Adrenal gland (tissue), 12 donors: ENCODE results near the gene ALX3. TPM values are rescaled to one million over a fixed set of nuclear protein-coding genes. Genes with fewer than 3 reads are reported as not detected.
A peak's percentile ranks its signal among the peaks of the same experiment; 100 is the strongest.

Source experiments
- DNase-seq, 7 donors: peaks; one replicate each; pipeline ENCODE4 v3.0.0-alpha.2; 2019 to 2020
- H3K27ac ChIP-seq, 5 donors: fragments of 200-600 bp; sonication (generic) in 4 of 5; 1 replicate in 3 of 5; 2 replicates in 2 of 5; pipeline versions ENCODE4 v1.5.1 to v1.8.0; 2016 to 2020; ENCODE audit warnings: mild to moderate bottlenecking in 1 of 5
- H3K27me3 ChIP-seq: fragments of 200-600 bp; 2 replicates; pipeline ENCODE4 v1.8.0; 2021
- H3K36me3 ChIP-seq, 2 donors: fragments of 200-600 bp; replicated peaks in 1 of 2; 1 replicate in 1 of 2; 2 replicates in 1 of 2; pipeline versions ENCODE4 v1.5.1 to v1.8.0; 2018 to 2022
- H3K4me1 ChIP-seq, 2 donors: fragments of 200-600 bp; replicated peaks in 1 of 2; 1 replicate in 1 of 2; 2 replicates in 1 of 2; pipeline versions ENCODE4 v1.5.1 to v1.8.0; 2018 to 2021
- H3K4me3 ChIP-seq, 4 donors: fragments of 200-600 bp; sonication (generic) in 3 of 4; one replicate each; pipeline ENCODE4 v1.5.1; 2016 to 2018
- H3K9me3 ChIP-seq, 3 donors: fragments of 200-600 bp; sonication (generic) in 1 of 3; replicated peaks in 1 of 3; 1 replicate in 2 of 3; 2 replicates in 1 of 3; pipeline versions ENCODE4 v1.5.1 to v1.8.0; 2016 to 2021
- POLR2A ChIP-seq, 2 donors: fragments of 450-650 bp; IDR thresholded peaks; one replicate each; pipeline ENCODE4 v1.6.1; 2017; ENCODE audit warnings: antibody characterized with exemption in 2 of 2, mild to moderate bottlenecking in 2 of 2, moderate library complexity in 1 of 2
- WGBS, 4 donors: extraction: QIAGEN DNeasy Blood & Tissue Kit in 2 of 4; methylation state at CpG; one replicate each; pipeline versions ENCODE4 v1.1.5 to v1.1.7; 2013 to 2017; 5-methylcytosine and 5-hydroxymethylcytosine counted together
- intact Hi-C, 2 donors: fragments of 100-400 bp; cut with DNase I; formaldehyde crosslinking; loops; one replicate each; pipeline versions ENCODE4 v1.14.1 to v1.15.0; 2022 to 2023
- polyA plus RNA-seq, 3 donors: library from polyadenylated mRNA; stranded (reverse); fragments of 200-250 nt in 2 of 3; fragments of 350-450 nt in 1 of 3; fragmentation: Illumina TruSeq in 1 of 3; extraction: RNeasy Lipid Tissue Mini Kit (QIAGEN cat#74804) in 1 of 3; gene quantifications; one replicate each; pipeline ENCODE4 v1.2.3, GENCODE V29; 2013 to 2014
- total RNA-seq, 9 donors: library from RNA; depleted of rRNA in 4 of 9; stranded (reverse); fragments of >200 nt in 4 of 9; fragments of 120-200 nt in 1 of 9; fragmentation: NEBNext Ultra II Directional in 1 of 9; extraction: Animal tissue kit (Norgen Biotek cat#: 25700) in 1 of 9; gene quantifications; one replicate each; pipeline versions ENCODE4 v1.1.0 to v1.2.4, GENCODE V29; 2013 to 2023
- TF ChIP-seq, protein P1 (sequence below), 6 experiments: fragments of 450-650 bp in 4 of 6; fragments of 200-600 bp in 2 of 6; sonication (generic) in 1 of 6; IDR thresholded peaks; 1 replicate in 5 of 6; 2 replicates in 1 of 6; pipeline versions ENCODE4 v1.5.1 to v1.8.0; 2016 to 2021; ENCODE audit warnings: antibody characterized with exemption in 6 of 6, mild to moderate bottlenecking in 2 of 6, moderate library complexity in 1 of 6
- donor health status: healthy with polysubstance abuse.
- donor health status: Bipolar disorder and iron deficiency.
- donor health status: DM: yes; HTN: yes; CAD: no.
- donor health status: DM: no; HTN: no; CAD: no.
- donor health status: DM: no; HTN: no; CAD: no.
- donor health status: DM: yes; HTN: yes; CAD: no.

The ALX3 gene
- total and polyA plus RNA-seq, 12 donors, result 0.07 to 0.17 TPM; not detected in 10

GRCh38 chr1:110057963-110058518, 12.4 kb downstream of the ALX3 start:
- Histone ChIP-seq H3K27ac (peak overlapping the region in 1 of 5 donors; percentile 70), H3K9me3 (no peaks in the 10 kb centered on the region), H3K4me1 (peaks cover 5 to 30% of the 10 kb centered on the region in 2 donors), H3K27me3 (no peaks in the 10 kb centered on the region), H3K36me3 (peaks cover 0 to 37% of the 10 kb centered on the region in 2 donors), H3K4me3 (no peak overlapping the region)
- no peak for TF ChIP-seq POLR2A (IDR thresholded peaks at IDR 0.05)
- TF ChIP-seq, protein P1, sequence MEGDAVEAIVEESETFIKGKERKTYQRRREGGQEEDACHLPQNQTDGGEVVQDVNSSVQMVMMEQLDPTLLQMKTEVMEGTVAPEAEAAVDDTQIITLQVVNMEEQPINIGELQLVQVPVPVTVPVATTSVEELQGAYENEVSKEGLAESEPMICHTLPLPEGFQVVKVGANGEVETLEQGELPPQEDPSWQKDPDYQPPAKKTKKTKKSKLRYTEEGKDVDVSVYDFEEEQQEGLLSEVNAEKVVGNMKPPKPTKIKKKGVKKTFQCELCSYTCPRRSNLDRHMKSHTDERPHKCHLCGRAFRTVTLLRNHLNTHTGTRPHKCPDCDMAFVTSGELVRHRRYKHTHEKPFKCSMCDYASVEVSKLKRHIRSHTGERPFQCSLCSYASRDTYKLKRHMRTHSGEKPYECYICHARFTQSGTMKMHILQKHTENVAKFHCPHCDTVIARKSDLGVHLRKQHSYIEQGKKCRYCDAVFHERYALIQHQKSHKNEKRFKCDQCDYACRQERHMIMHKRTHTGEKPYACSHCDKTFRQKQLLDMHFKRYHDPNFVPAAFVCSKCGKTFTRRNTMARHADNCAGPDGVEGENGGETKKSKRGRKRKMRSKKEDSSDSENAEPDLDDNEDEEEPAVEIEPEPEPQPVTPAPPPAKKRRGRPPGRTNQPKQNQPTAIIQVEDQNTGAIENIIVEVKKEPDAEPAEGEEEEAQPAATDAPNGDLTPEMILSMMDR (IDR thresholded peaks at IDR 0.05), result no peak
- 57 to 66% (median 59%) methylated on average over 5 to 7 of the region's 7 CpGs for WGBS, 4 donors
- DNase-seq, result no peak
- intact Hi-C loops, result loop anchor here in 1 of 2 donors (5.0 kb wide), 1 partner anchor 49 kb away; no protein-coding TSS in a partner anchor

- peaks cover 0 to 50% of the 10 kb centered on the region in 2 donors for H3K36me3 ChIP-seq
- intact Hi-C loops, result loop anchor here in 1 of 2 donors (5.0 kb wide), 1 partner anchor 51 kb away; no protein-coding TSS in a partner anchor
- no peaks in the 10 kb centered on the region for H3K9me3 ChIP-seq
- H3K4me1 ChIP-seq, result peaks cover 5 to 30% of the 10 kb centered on the region in 2 donors
- DNase-seq, result peak; percentile 53 to 81 (median 73)
- H3K27me3 ChIP-seq, result no peaks in the 10 kb centered on the region
- H3K4me3 ChIP-seq, result no peak overlapping the region
- peak overlapping the region in 3 of 5 donors; percentile 41 to 70 (median 70) for H3K27ac ChIP-seq
- no peak for TF ChIP-seq POLR2A (IDR thresholded peaks at IDR 0.05)
- TF ChIP-seq, protein P1 (IDR thresholded peaks at IDR 0.05), result no peak
- WGBS, 4 donors, result 43 to 52% (median 48%) methylated on average over 3 of the region's 3 CpGs
Observed at GRCh38 chr1:110056776-110057175, 13.7 kb downstream of the ALX3 start.

DNA sequence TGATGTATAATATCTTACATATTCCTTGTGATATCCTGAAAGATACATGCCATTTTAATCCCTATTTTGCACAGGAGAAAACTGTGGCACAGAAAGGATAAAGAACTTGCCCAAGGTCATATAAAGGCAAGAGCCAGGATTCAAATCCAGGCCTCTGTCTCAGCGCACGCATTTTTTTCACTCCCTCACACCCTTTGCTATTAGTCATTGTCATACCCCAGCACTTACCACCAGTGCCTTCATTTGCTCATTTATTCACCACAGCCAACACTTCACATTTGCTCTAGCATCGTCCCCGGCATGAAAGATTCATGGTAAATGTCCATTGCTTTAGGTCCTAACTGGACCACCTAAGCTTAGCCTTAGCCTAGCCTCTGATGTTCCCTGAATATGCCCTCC, 14.2 kb downstream of the ALX3 start:
- Histone ChIP-seq H3K4me1 (peaks cover 5 to 31% of the 10 kb centered on the region in 2 donors), H3K27ac (peak overlapping the region in 3 of 5 donors; percentile 41 to 70 (median 57)), H3K27me3 (no peaks in the 10 kb centered on the region), H3K4me3 (no peak overlapping the region), H3K9me3 (no peaks in the 10 kb centered on the region), H3K36me3 (peaks cover 0 to 55% of the 10 kb centered on the region in 2 donors)
- intact Hi-C loops, result loop anchor here in 1 of 2 donors (5.0 kb wide), 1 partner anchor 51 kb away; no protein-coding TSS in a partner anchor
- WGBS, 4 donors, result 41 to 55% (median 46%) methylated on average over 4 of the region's 4 CpGs
- TF ChIP-seq, protein P1 (IDR thresholded peaks at IDR 0.05), result no peak
- TF ChIP-seq POLR2A (IDR thresholded peaks at IDR 0.05), result no peak
- DNase-seq, result no peak

DNA sequence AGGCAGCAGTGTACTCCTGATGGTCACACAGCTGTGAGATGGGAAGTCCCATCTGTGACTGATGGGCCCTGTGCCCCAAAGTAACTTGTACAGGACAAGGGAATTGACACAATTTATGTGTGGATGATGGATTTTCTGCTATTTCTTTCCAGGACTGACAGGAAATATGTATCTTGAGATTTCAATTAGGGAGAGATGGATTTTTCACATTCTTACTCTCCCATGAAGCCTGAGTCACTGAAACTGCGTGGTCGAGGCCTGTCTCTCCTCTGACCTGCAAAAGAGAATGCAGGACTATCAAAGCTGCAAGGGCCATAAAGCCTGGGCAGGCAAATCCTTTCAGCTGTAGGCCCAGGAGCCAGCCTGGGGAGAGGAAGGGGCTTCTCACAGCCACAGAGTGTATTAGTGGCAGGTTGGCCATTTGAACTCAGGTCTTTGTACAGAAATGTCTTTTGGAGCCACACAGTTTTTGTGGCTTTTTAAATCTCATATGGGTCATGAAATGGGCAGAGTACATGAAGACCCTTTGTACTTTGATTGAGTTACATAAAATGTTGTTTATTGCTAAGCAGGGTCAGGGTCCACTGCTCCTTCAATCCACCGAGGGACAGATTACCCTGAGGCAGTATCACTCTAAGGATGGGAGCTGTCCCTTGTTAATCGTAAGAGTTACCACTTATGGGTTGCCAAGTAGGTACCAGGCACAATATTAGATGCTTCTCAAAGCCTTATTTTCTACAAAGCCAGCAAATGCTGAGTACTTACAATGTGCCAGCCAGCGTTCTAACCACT, 14.8 kb downstream of the ALX3 start:
- Histone ChIP-seq H3K4me3 (no peak overlapping the region), H3K27ac (peak overlapping the region in 2 of 5 donors; percentile 57 to 70), H3K9me3 (no peaks in the 10 kb centered on the region), H3K4me1 (peaks cover 10 to 37% of the 10 kb centered on the region in 2 donors), H3K27me3 (no peaks in the 10 kb centered on the region), H3K36me3 (peaks cover 0 to 61% of the 10 kb centered on the region in 2 donors)
- DNase-seq, result no peak
- intact Hi-C loops, result loop anchor here in 1 of 2 donors (5.0 kb wide), 1 partner anchor 52 kb away; no protein-coding TSS in a partner anchor
- TF ChIP-seq, protein P1 (IDR thresholded peaks at IDR 0.05), result no peak
- no peak for TF ChIP-seq POLR2A (IDR thresholded peaks at IDR 0.05)
- WGBS, 4 donors, result 73 to 83% (median 80%) methylated on average over 5 of the region's 5 CpGs
